Measurements from ENCODE around the gene MYH10.

The MYH10 gene

DNA sequence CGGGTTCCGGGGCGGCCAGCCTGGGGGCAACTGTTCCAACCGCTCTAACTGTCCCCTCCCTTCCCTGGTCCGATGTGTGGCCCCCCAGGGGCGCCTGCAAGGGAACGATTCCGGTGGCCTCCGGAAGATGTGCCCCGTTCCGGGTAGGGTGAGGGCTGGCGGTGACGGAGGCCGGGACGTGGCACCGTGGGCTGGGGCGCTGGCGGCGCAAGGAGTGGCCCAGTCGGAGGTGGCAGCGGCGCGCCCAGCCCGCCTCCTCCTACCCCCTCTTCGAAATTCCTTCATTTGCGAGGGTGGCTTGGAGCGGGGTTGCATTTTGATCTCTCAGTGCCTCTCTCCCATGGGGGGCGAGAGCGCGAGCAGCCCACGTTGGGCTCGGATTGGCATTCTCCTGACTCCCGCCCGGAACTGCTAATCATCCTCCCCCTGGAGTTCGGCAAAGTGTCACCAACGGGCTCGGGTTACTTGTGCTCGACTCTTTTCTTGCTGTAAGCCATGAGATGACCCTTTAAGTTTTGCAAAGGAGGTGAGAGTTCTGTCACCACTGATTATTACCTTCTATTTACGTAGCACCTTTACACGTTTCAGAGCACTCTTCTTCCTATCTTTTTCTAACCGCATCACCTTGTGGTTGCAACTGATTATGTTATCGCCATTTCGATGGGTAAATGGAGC, 194.2 kb downstream of the MYH10 start:
- TF ChIP-seq ZFP30 (CRISPR knock-in tag; IDR thresholded peaks at IDR 0.05) (no peak), ESRRG (CRISPR knock-in tag; IDR thresholded peaks at IDR 0.05) (no peak), CSDC2 (CRISPR knock-in tag; IDR thresholded peaks at IDR 0.05) (no peak), RARB (CRISPR knock-in tag; IDR thresholded peaks at IDR 0.05) (no peak), SNAI2 (CRISPR knock-in tag; IDR thresholded peaks at IDR 0.05) (no peak)
- TF ChIP-seq, protein P1, sequence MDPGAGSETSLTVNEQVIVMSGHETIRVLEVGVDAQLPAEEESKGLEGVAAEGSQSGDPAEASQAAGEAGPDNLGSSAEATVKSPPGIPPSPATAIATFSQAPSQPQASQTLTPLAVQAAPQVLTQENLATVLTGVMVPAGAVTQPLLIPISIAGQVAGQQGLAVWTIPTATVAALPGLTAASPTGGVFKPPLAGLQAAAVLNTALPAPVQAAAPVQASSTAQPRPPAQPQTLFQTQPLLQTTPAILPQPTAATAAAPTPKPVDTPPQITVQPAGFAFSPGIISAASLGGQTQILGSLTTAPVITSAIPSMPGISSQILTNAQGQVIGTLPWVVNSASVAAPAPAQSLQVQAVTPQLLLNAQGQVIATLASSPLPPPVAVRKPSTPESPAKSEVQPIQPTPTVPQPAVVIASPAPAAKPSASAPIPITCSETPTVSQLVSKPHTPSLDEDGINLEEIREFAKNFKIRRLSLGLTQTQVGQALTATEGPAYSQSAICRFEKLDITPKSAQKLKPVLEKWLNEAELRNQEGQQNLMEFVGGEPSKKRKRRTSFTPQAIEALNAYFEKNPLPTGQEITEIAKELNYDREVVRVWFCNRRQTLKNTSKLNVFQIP (CRISPR knock-in tag; IDR thresholded peaks at IDR 0.05; ENCODE audit: borderline replicate concordance, low read depth): no peak
- TF ChIP-seq, protein P2, sequence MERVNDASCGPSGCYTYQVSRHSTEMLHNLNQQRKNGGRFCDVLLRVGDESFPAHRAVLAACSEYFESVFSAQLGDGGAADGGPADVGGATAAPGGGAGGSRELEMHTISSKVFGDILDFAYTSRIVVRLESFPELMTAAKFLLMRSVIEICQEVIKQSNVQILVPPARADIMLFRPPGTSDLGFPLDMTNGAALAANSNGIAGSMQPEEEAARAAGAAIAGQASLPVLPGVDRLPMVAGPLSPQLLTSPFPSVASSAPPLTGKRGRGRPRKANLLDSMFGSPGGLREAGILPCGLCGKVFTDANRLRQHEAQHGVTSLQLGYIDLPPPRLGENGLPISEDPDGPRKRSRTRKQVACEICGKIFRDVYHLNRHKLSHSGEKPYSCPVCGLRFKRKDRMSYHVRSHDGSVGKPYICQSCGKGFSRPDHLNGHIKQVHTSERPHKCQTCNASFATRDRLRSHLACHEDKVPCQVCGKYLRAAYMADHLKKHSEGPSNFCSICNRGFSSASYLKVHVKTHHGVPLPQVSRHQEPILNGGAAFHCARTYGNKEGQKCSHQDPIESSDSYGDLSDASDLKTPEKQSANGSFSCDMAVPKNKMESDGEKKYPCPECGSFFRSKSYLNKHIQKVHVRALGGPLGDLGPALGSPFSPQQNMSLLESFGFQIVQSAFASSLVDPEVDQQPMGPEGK (CRISPR knock-in tag; IDR thresholded peaks at IDR 0.05; ENCODE audit: borderline replicate concordance): no peak

DNA sequence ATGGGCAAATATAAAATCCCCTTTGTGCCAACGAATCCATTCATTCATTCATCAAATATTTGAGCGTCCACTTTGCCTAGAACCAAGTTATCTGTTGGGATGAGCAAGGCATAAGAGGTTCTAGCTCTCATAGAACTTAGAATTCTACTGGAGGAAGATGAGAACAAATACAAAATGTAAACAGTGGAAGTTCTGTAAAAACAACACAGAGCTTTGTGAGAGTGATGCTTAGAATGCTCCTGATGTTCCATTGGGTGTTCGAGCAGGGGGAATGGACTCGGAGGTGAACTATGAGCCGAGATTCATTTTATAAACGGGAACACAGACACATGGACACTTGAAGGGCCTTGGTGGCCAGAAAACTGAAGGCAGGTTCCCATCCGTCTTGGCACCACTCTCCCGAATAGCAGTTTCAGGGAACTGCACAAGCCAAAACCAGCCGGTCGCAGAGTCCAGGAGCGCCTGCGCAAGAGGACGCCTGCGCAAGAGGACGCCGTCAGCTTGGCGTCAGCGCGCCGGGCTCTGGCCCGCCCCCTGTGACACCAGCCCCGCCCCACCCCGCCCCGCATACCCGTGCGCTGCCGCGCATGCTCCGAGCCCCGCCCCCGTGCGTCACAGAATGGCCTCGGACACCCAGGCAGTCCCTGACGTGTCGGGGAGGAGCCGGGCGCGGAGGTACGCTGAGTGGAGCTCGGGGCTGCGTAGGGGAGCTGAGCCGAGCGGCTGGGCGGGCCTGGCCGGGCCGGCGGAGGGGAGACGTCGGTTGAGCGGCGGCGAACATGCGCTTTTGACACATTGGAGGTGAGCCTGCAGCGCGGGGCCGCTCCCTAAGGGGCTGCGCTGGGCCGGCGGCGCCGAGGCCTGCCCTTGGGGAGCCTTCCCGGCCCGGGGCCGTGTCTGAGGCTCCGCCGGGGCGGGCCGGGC, 195.0 kb downstream of the MYH10 start, which contains the start of gene NDEL1:
Gene NDEL1, plus strand, starts transcription at position 640 of the 924 bp plus-strand sequence. CDS start 8,388 bp downstream, outside the sequence.
- TF ChIP-seq, protein P1 (CRISPR knock-in tag; IDR thresholded peaks at IDR 0.05; ENCODE audit: borderline replicate concordance, low read depth): no peak
- TF ChIP-seq ZNF565 (CRISPR knock-in tag; conservative IDR thresholded peaks at IDR 0.05; ENCODE audit: low read depth) (no peak), ESRRG (CRISPR knock-in tag; IDR thresholded peaks at IDR 0.05) (no peak), TOX (CRISPR knock-in tag; IDR thresholded peaks at IDR 0.05; ENCODE audit: borderline replicate concordance) (no peak), GLIS3 (CRISPR knock-in tag; IDR thresholded peaks at IDR 0.05) (no peak)
- TF ChIP-seq, protein P3, sequence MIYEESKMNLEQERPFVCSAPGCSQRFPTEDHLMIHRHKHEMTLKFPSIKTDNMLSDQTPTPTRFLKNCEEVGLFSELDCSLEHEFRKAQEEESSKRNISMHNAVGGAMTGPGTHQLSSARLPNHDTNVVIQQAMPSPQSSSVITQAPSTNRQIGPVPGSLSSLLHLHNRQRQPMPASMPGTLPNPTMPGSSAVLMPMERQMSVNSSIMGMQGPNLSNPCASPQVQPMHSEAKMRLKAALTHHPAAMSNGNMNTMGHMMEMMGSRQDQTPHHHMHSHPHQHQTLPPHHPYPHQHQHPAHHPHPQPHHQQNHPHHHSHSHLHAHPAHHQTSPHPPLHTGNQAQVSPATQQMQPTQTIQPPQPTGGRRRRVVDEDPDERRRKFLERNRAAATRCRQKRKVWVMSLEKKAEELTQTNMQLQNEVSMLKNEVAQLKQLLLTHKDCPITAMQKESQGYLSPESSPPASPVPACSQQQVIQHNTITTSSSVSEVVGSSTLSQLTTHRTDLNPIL (CRISPR knock-in tag; IDR thresholded peaks at IDR 0.05; ENCODE audit: low read depth): no peak
- TF ChIP-seq, protein P4, sequence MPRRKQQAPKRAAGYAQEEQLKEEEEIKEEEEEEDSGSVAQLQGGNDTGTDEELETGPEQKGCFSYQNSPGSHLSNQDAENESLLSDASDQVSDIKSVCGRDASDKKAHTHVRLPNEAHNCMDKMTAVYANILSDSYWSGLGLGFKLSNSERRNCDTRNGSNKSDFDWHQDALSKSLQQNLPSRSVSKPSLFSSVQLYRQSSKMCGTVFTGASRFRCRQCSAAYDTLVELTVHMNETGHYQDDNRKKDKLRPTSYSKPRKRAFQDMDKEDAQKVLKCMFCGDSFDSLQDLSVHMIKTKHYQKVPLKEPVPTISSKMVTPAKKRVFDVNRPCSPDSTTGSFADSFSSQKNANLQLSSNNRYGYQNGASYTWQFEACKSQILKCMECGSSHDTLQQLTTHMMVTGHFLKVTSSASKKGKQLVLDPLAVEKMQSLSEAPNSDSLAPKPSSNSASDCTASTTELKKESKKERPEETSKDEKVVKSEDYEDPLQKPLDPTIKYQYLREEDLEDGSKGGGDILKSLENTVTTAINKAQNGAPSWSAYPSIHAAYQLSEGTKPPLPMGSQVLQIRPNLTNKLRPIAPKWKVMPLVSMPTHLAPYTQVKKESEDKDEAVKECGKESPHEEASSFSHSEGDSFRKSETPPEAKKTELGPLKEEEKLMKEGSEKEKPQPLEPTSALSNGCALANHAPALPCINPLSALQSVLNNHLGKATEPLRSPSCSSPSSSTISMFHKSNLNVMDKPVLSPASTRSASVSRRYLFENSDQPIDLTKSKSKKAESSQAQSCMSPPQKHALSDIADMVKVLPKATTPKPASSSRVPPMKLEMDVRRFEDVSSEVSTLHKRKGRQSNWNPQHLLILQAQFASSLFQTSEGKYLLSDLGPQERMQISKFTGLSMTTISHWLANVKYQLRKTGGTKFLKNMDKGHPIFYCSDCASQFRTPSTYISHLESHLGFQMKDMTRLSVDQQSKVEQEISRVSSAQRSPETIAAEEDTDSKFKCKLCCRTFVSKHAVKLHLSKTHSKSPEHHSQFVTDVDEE (CRISPR knock-in tag; IDR thresholded peaks at IDR 0.05): no peak
- ATAC-seq: peak; percentile 99

More for the DNA sequence above, 194.2 kb downstream of the MYH10 start:
- peak; percentile 78 for ATAC-seq

DNA sequence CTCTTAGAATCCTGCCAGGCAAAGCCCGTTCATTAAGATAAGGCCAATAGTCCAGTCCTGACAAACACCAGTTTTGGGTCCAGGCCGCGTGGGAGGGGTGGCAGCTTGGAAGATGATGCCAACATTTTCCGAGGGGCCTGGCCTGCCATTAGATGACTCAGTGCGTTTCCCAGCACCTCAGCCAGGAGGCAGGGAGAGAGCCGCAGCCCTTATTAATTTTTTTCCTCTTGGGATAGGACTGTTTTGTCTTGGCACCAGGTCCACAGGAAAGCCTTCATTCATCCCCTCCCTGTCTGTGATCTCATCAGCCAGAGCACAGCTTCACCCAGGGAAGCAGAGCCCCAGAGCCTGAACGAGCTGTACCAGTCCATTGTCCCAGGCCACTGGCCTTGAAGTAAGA, 199.6 kb downstream of the MYH10 start:
- TF ChIP-seq, protein P3 (CRISPR knock-in tag; IDR thresholded peaks at IDR 0.05; ENCODE audit: low read depth): 0 out of 2 replicates have a peak, but pooled peaks have one; percentile 6
- TF ChIP-seq ZFP3 (CRISPR knock-in tag; IDR thresholded peaks at IDR 0.05) (0 out of 2 replicates have a peak, but pooled peaks have one; percentile 31), ZC3H10 (CRISPR knock-in tag; IDR thresholded peaks at IDR 0.05) (no peak), PPARA (CRISPR knock-in tag; IDR thresholded peaks at IDR 0.05; ENCODE audit: borderline replicate concordance) (no peak), ZNF8 (CRISPR knock-in tag; IDR thresholded peaks at IDR 0.05) (no peak), ISL1 (CRISPR knock-in tag; IDR thresholded peaks at IDR 0.05) (peak; percentile 45), ZNF70 (CRISPR knock-in tag; IDR thresholded peaks at IDR 0.05) (no peak)
- TF ChIP-seq, protein P2 (CRISPR knock-in tag; IDR thresholded peaks at IDR 0.05; ENCODE audit: borderline replicate concordance): peak; percentile 31; the same call in 1 of the 2 replicates
- TF ChIP-seq, protein P4 (CRISPR knock-in tag; IDR thresholded peaks at IDR 0.05): no peak
- no peak for ATAC-seq
